H9 (cell line): ENCODE data around the gene PDE8A. TPM values are rescaled to one million over a fixed set of nuclear protein-coding genes. Genes with fewer than 3 reads are reported as not detected.

Experiments used
- DNase-seq: peaks from one replicate; pipeline ENCODE4 v3.0.0-alpha.2; 2017
- H2AFZ ChIP-seq: one replicate; pipeline ENCODE4 v1.6.1; 2013; ENCODE audit warnings: mild to moderate bottlenecking, low read length, control low read depth, moderate library complexity
- H2AK5ac ChIP-seq: 2 replicates; pipeline ENCODE4 v1.6.1; 2013; ENCODE audit warnings: low read length, control low read depth, mixed read lengths; ENCODE audit not compliant: insufficient read length
- H2BK120ac ChIP-seq: one replicate; pipeline ENCODE4 v1.6.1; 2013; ENCODE audit warnings: low read depth, mild to moderate bottlenecking, low read length, control low read depth, inconsistent platforms; ENCODE audit not compliant: poor library complexity, severe bottlenecking
- H2BK12ac ChIP-seq: 2 replicates; pipeline ENCODE4 v1.6.1; 2013; ENCODE audit warnings: low read length, control low read depth, mixed read lengths, low read depth; ENCODE audit not compliant: insufficient read length
- H2BK15ac ChIP-seq: 2 replicates; pipeline ENCODE4 v1.6.1; 2013; ENCODE audit warnings: low read depth, low read length, control low read depth
- H2BK20ac ChIP-seq: one replicate; pipeline ENCODE4 v1.6.1; 2013; ENCODE audit warnings: low read depth, mild to moderate bottlenecking, low read length, control low read depth, inconsistent platforms; ENCODE audit not compliant: poor library complexity, severe bottlenecking
- H2BK5ac ChIP-seq: 2 replicates; pipeline ENCODE4 v1.6.1; 2013; ENCODE audit warnings: low read length, control low read depth, mixed read lengths; ENCODE audit not compliant: insufficient read length
- H3K14ac ChIP-seq: 2 replicates; pipeline ENCODE4 v1.6.1; 2013; ENCODE audit warnings: low read length, control low read depth; ENCODE audit not compliant: insufficient read depth
- H3K18ac ChIP-seq: 2 replicates; pipeline ENCODE4 v1.6.1; 2013; ENCODE audit warnings: low read depth, mild to moderate bottlenecking, mixed read lengths, low read length, control low read depth; ENCODE audit not compliant: insufficient read length
- H3K23ac ChIP-seq: 2 replicates; pipeline ENCODE4 v1.6.1; 2013; ENCODE audit warnings: low read length, control low read depth, mixed read lengths, low read depth; ENCODE audit not compliant: insufficient read length
- H3K23me2 ChIP-seq: 2 replicates; pipeline ENCODE4 v1.6.1; 2013; ENCODE audit warnings: low read depth, mild to moderate bottlenecking, mixed read lengths, low read length, control low read depth; ENCODE audit not compliant: insufficient read length, poor library complexity, severe bottlenecking
- H3K27ac ChIP-seq: 2 replicates; pipeline ENCODE4 v1.5.1; 2013; ENCODE audit warnings: low read length, control low read depth, mixed read lengths, low read depth; ENCODE audit not compliant: insufficient read length
- H3K27me3 ChIP-seq: 2 replicates; pipeline ENCODE4 v1.6.1; 2013; ENCODE audit warnings: low read length, control low read depth, inconsistent platforms; ENCODE audit not compliant: insufficient read depth
- H3K4ac ChIP-seq: 2 replicates; pipeline ENCODE4 v1.6.1; 2013; ENCODE audit warnings: low read depth, mild to moderate bottlenecking, control low read depth, inconsistent platforms, low read length, moderate library complexity
- H3K4me1 ChIP-seq: 2 replicates; pipeline ENCODE4 v1.6.1; 2013; ENCODE audit warnings: low read length, control low read depth, inconsistent platforms; ENCODE audit not compliant: insufficient read depth
- H3K4me2 ChIP-seq: 2 replicates; pipeline ENCODE4 v1.6.1; 2013; ENCODE audit warnings: low read length, control low read depth, mixed read lengths; ENCODE audit not compliant: insufficient read length, insufficient read depth
- H3K56ac ChIP-seq: 2 replicates; pipeline ENCODE4 v1.6.1; 2013; ENCODE audit warnings: low read depth, mild to moderate bottlenecking, mixed read lengths, low read length, control low read depth; ENCODE audit not compliant: insufficient read length
- H3K79me1 ChIP-seq: 2 replicates; pipeline ENCODE4 v1.6.1; 2013; ENCODE audit warnings: low read depth, mild to moderate bottlenecking, moderate library complexity, low read length, control low read depth, inconsistent platforms; ENCODE audit not compliant: insufficient read depth, poor library complexity, severe bottlenecking
- H3K79me2 ChIP-seq: 2 replicates; pipeline ENCODE4 v1.6.1; 2013; ENCODE audit warnings: low read length, control low read depth, inconsistent platforms; ENCODE audit not compliant: insufficient read depth
- H3K9ac ChIP-seq: 2 replicates; pipeline ENCODE4 v1.6.1; 2013; ENCODE audit warnings: low read length, control low read depth, mixed read lengths; ENCODE audit not compliant: insufficient read length; ENCODE audit errors: extremely low read depth
- H3K9me3 ChIP-seq: one replicate; pipeline ENCODE4 v1.6.1; 2013; ENCODE audit warnings: low read depth, low read length, inconsistent platforms; ENCODE audit not compliant: control insufficient read depth
- H3T11ph ChIP-seq: one replicate; pipeline ENCODE4 v1.6.1; 2013; ENCODE audit warnings: mild to moderate bottlenecking, low read length, control low read depth, inconsistent platforms
- H4K20me1 ChIP-seq: one replicate; pipeline ENCODE4 v1.6.1; 2013; ENCODE audit not compliant: control insufficient read depth, insufficient read length, insufficient read depth
- H4K5ac ChIP-seq: 2 replicates; pipeline ENCODE4 v1.6.1; 2013; ENCODE audit warnings: low read depth, mild to moderate bottlenecking, mixed read lengths, low read length, control low read depth; ENCODE audit not compliant: insufficient read length
- H4K8ac ChIP-seq: replicated peaks from 2 replicates; pipeline ENCODE4 v1.6.1; 2013; ENCODE audit warnings: low read length, control low read depth, mixed read lengths, low read depth; ENCODE audit not compliant: insufficient read length
- H4K91ac ChIP-seq: 2 replicates; pipeline ENCODE4 v1.6.1; 2013; ENCODE audit warnings: low read depth, mild to moderate bottlenecking, moderate library complexity, mixed read lengths, low read length, control low read depth; ENCODE audit not compliant: insufficient read length
- H3K27ac Mint-ChIP-seq, 3 experiments: 2 replicates in 2 of 3; 3 replicates in 1 of 3; pipeline ENCODE4 v1.8.0; 2020 to 2021; ENCODE audit warnings: mixed read lengths in 3 of 3, mild to moderate bottlenecking in 1 of 3, moderate library complexity in 1 of 3
- H3K27me3 Mint-ChIP-seq: 2 replicates; pipeline ENCODE4 v1.8.0; 2021; ENCODE audit warnings: low read depth, mild to moderate bottlenecking, moderate library complexity, mixed read lengths
- H3K36me3 Mint-ChIP-seq, 3 experiments: 2 replicates in 2 of 3; 3 replicates in 1 of 3; pipeline ENCODE4 v1.8.0; 2020 to 2021; ENCODE audit warnings: low read depth in 3 of 3, mixed read lengths in 3 of 3; ENCODE audit not compliant: insufficient read depth in 1 of 3
- H3K4me1 Mint-ChIP-seq, 2 experiments: 2 replicates each; pipeline ENCODE4 v1.8.0; 2020; ENCODE audit warnings: mixed read lengths in 2 of 2
- H3K4me3 Mint-ChIP-seq, 2 experiments: 2 replicates in 1 of 2; 3 replicates in 1 of 2; pipeline ENCODE4 v1.8.0; 2020 to 2021; ENCODE audit warnings: mild to moderate bottlenecking in 2 of 2, mixed read lengths in 2 of 2, moderate library complexity in 1 of 2
- H3K9me3 Mint-ChIP-seq, 2 experiments: 2 replicates in 1 of 2; 3 replicates in 1 of 2; pipeline ENCODE4 v1.8.0; 2020; ENCODE audit warnings: mild to moderate bottlenecking in 2 of 2, mixed read lengths in 2 of 2, moderate library complexity in 1 of 2
- CTCF ChIP-seq: fragments of 200-600 bp; sonication (generic); conservative IDR thresholded peaks from 3 replicates; pipeline ENCODE4 v1.8.0; 2021; ENCODE audit warnings: antibody characterized with exemption, mild to moderate bottlenecking
- WGBS: extraction: QIAGEN DNeasy Blood & Tissue Kit; methylation state at CpG from one replicate; pipeline ENCODE4 v1.1.7; 2013; ENCODE audit warnings: missing lambda C conversion rate, low lambda C conversion rate, mixed read lengths; ENCODE audit not compliant: insufficient read length; ENCODE audit errors: extremely low coverage; 5-methylcytosine and 5-hydroxymethylcytosine counted together
- total RNA-seq: library from RNA; stranded (reverse); gene quantifications from 2 replicates; pipeline ENCODE4 v1.2.1, GENCODE V29; 2021

Gene PDE8A
- total RNA-seq, 1 experiment from 2014 or later = 9.3 TPM

DNA sequence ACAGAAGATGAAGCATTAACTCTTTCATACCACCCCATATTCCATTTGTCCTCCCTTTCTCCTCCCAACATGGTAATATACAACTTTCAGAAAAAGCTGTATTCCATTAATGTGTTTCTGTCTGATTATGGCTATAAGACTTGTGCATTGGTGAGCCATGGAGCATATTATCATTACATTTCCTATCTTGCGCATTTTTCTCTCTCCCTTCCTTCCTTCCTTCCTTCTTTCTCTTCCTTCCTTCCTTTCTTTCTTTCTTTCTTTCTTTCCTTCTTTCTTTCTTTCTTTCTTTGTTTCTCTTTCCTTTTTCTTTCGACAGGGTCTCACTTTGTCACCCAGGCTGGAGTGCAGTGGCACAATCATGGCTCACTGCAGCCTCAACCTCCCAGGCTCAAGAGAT, 25.5 kb upstream of the PDE8A start:
- Mint-ChIP-seq H3K9me3 (peaks cover 0 to 6% of the 10 kb centered on the region in 2 experiments; a peak in 2 of 5 replicates), H3K4me3 (no peak overlapping the region), H3K27ac (no peak overlapping the region), H3K27me3 (no peaks in the 10 kb centered on the region), H3K4me1 (peaks cover 32 to 34% of the 10 kb centered on the region in 2 experiments), H3K36me3 (0 out of 7 replicates have a peak, but pooled peaks cover 0 to 3% (median 0%) of the 10 kb centered on the region in 3 experiments)
- no peak overlapping the region for H3K23ac ChIP-seq
- no peak overlapping the region for H4K8ac ChIP-seq
- no peak overlapping the region for H3K56ac ChIP-seq
- H2AFZ ChIP-seq = no peak overlapping the region
- H3K4me2 ChIP-seq = no peak overlapping the region
- H4K5ac ChIP-seq = no peak overlapping the region
- no peak overlapping the region for H3K4ac ChIP-seq
- H3K9me3 ChIP-seq = no peaks in the 10 kb centered on the region
- H2BK15ac ChIP-seq = no peak overlapping the region
- no CpG with 5 or more reads among the region's 2 CpGs for WGBS
- H3K27ac ChIP-seq = no peak overlapping the region
- H2BK12ac ChIP-seq = no peak overlapping the region
- no peaks in the 10 kb centered on the region for H4K20me1 ChIP-seq
- no peaks in the 10 kb centered on the region for H3K79me1 ChIP-seq
- no peak overlapping the region for H2BK5ac ChIP-seq
- H3K18ac ChIP-seq = no peak overlapping the region
- no peak overlapping the region for H2BK20ac ChIP-seq
- H3T11ph ChIP-seq = no peak overlapping the region
- no peak overlapping the region for H3K9ac ChIP-seq
- H3K27me3 ChIP-seq = no peaks in the 10 kb centered on the region; the same call in 1 of the 2 replicates
- H3K23me2 ChIP-seq = no peaks in the 10 kb centered on the region
- H3K14ac ChIP-seq = no peak overlapping the region
- H2AK5ac ChIP-seq = no peak overlapping the region
- TF ChIP-seq CTCF = no peak
- no peak overlapping the region for H2BK120ac ChIP-seq
- H3K4me1 ChIP-seq = no peaks in the 10 kb centered on the region; the same call in 1 of the 2 replicates
- DNase-seq = no peak
- no peak overlapping the region for H4K91ac ChIP-seq
- H3K79me2 ChIP-seq = no peaks in the 10 kb centered on the region
